SIG-M5 treated with dmso at 0.1 percent for 504 hours (cell line): ENCODE data around the gene RCVRN.

Experiments used
- DNase-seq: peaks from one replicate; lab custom pipeline; 2025; ENCODE audit not compliant: unreplicated experiment; lab: John Stamatoyannopoulos, UW

Gene RCVRN

DNA sequence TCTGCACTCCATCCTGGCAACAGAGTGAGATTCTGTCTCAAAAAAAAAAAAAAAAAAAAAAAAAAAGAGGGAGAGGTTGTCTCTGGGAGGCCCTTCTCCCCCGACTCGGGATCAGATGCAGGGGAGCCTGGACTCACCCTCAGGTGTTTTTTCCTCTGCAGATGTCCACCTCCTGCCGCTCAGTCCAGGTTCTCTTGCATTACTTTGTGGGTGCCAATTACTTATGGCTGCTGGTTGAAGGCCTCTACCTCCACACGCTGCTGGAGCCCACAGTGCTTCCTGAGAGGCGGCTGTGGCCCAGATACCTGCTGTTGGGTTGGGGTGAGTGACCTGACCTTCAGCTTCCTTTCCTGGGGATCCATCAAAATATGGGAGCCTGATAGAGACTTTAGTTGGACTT is 45.3 kb downstream of the RCVRN start:
- no peak for DNase-seq

DNA sequence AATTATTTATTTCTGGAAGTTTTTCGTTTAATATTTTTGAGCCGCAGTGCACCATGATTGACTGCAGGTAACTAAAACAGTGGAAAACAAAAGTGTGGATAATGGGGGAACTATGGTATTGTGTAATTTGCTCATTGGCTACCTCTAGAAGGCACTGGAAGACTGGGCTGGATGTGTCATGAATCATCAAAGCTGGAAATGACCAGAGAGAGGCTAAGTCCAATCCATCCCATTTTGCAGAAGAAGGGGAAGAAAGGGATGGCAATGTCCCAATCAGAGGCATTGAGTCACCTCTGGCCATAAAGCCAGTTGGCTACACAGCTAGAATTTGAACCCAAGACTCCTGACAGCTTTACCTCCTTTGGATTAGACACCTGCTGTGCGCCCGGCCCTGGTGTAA is 50.0 kb downstream of the RCVRN start:
- DNase-seq, result no peak

DNA sequence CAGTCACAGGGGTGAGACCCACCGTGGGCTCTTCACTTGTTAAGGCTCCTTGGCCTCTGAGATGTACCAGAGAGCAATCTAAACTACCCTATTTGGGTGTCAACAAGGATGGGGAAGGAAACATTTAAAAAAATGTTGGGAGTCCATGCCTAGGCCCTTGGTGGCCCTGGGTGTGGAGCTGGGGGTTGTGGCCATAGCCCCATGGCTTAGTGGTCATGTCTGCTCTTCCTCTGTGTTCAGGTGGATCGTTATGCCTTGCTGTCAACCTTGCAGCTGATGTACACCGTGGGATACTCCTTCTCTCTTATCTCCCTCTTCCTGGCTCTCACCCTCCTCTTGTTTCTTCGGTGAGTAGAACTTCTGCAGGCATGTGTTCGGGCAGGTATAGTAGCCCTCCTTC is 50.8 kb downstream of the RCVRN start:
- no peak for DNase-seq

DNA sequence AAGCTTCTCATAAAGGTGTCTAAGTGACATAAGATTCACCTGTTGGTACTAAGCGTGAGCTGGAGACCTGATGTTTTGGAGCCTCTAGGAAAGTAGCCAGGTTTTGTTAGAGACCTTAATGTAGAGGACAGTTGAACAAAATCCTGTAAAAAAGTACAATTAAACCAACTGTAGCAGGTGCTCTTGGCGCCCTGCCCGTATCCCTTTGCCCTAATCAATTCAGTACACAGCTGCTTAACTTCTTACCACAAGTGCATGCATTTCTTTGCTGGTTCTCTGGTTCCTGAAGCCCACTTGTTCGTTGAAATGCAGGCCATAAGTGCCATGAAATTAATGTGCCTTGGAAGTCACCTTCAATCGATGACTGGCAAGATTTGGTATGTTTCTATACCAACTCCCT is 54.9 kb downstream of the RCVRN start:
- DNase-seq, result no peak
